Measurements from ENCODE around the gene RAPGEF3. TPM values are rescaled to one million over a fixed set of nuclear protein-coding genes. Genes with fewer than 3 reads are reported as not detected.
A peak's percentile ranks its signal among the peaks of the same experiment; 100 is the strongest.

Gene RAPGEF3
- total and polyA plus RNA-seq, 9 of the 15 experiments (the other 6 are each of a cell fraction or from before 2014, with no cell fraction given): 0.03 to 0.78 (median 0.37) TPM; not detected in 1

DNA sequence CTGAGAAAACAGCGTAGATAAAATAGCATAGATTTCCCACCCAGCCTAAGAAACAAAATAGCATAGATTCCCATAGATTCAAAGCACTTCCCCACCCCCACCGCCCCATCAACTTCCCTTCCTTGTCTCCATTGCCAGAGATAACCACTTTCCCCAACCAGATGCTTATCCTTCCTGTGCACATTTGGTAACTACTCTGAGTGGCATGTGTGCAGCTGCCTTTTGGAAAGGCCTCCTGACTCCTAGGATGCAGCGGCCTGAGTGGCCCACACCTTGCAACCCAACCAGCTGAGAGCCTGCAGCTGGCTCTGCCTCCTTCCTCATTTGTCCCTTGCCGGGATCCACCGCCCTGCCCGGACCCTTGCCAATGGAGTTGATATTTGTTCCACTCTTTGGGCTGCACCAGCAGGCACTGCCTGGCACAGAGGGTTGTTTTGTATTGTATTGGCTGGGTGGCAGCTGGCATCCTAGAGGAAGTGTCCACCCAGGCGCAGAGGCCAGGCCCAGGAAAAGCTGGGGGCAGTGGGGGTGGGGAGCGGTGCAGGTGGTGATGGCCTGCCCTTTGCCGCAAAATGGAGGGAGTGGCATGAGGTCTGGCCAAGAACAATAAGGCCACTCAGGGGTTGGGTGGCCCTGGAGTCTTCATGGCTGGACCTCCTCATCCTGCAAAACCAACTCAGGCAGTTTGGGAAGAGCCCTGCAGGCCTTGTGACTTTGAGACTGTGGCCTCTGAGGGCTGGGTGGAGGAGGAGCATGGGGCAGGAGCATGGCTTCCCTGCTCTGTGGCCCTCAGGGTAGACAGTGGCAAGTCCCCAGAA lies 19.3 kb upstream of the RAPGEF3 start (continued):
- TF ChIP-seq HEY1 (CRISPR knock-in tag; IDR thresholded peaks at IDR 0.05; ENCODE audit: borderline replicate concordance) (no peak), ZNF407 (IDR thresholded peaks at IDR 0.05; ENCODE audit: low read depth) (0 out of 2 replicates have a peak, but pooled peaks have one; percentile 20), GATAD2A (IDR thresholded peaks at IDR 0.05) (peak; percentile 93; the same call in 1 of the 2 replicates), RBFOX2 (IDR thresholded peaks at IDR 0.05; ENCODE audit: low read depth, low read length) (peak; percentile 34; the same call in 1 of the 2 replicates), ZNF589 (CRISPR knock-in tag; IDR thresholded peaks at IDR 0.05; ENCODE audit: low read depth) (peak; percentile 95), SMARCA4 (IDR thresholded peaks at IDR 0.05) (peak; percentile 87), CSDE1 (IDR thresholded peaks at IDR 0.05) (no peak), PRDM10 (IDR thresholded peaks at IDR 0.05; ENCODE audit: partially characterized antibody) (no peak), HNRNPUL1 (IDR thresholded peaks at IDR 0.05; ENCODE audit: low read length) (no peak), TRIM24 (IDR thresholded peaks at IDR 0.05) (peak; percentile 91 to 93), LEF1 (IDR thresholded peaks at IDR 0.05) (peak; percentile 81; the same call in 1 of the 2 replicates)
- TF ChIP-seq, protein P1, sequence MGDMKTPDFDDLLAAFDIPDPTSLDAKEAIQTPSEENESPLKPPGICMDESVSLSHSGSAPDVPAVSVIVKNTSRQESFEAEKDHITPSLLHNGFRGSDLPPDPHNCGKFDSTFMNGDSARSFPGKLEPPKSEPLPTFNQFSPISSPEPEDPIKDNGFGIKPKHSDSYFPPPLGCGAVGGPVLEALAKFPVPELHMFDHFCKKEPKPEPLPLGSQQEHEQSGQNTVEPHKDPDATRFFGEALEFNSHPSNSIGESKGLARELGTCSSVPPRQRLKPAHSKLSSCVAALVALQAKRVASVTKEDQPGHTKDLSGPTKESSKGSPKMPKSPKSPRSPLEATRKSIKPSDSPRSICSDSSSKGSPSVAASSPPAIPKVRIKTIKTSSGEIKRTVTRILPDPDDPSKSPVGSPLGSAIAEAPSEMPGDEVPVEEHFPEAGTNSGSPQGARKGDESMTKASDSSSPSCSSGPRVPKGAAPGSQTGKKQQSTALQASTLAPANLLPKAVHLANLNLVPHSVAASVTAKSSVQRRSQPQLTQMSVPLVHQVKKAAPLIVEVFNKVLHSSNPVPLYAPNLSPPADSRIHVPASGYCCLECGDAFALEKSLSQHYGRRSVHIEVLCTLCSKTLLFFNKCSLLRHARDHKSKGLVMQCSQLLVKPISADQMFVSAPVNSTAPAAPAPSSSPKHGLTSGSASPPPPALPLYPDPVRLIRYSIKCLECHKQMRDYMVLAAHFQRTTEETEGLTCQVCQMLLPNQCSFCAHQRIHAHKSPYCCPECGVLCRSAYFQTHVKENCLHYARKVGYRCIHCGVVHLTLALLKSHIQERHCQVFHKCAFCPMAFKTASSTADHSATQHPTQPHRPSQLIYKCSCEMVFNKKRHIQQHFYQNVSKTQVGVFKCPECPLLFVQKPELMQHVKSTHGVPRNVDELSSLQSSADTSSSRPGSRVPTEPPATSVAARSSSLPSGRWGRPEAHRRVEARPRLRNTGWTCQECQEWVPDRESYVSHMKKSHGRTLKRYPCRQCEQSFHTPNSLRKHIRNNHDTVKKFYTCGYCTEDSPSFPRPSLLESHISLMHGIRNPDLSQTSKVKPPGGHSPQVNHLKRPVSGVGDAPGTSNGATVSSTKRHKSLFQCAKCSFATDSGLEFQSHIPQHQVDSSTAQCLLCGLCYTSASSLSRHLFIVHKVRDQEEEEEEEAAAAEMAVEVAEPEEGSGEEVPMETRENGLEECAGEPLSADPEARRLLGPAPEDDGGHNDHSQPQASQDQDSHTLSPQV (IDR thresholded peaks at IDR 0.05): peak; percentile 54
